ENCODE data around the gene TK2.

The TK2 gene

DNA sequence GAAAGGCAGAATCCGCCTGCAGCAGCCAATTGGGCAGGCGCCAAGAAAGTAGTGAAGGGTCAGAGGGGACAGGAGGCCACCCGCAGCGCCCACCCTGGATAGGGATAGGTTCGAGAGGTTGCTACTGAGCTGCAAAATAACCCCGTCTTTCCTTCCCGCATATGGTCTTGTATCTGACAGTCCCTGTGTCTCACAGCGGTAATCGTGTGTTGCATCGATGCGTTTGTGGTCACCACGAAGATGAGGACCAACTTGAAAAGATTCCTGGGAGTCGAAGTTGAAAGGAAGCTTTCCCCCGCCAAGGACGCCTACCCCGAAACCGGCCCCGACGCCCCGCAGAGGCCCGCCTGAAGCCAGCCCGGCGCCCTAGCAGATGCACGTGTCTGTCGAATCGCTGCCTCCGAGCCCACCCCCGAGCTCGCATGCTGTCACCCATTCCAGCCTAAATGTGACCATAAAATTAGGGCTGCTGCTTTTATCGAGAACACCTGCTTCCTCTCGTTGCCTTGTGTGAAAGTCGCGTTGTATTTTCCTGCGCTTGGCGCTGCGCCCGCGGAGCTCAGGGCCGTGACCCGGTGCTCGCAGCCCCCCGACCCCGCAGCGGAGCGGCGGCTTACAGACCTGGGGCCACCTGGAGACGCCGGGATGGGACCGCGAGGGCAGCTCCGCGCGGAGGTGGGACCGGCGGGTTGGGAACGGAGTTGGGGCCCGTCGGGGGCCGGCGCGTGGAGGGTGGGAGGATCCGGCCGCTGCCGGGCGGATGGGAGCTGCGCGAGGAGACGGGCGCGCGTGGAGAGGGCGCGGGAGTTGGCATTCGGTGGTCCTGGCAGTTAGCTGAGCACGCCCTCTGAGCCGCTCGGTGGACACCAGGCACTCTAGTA, 29.0 kb upstream of the TK2 start, which contains the start of gene CMTM2:
Gene CMTM2 (plus strand): TSS at position 813 of the 881 bp plus-strand sequence. CDS start 145 bp downstream, outside the sequence.
- TF ChIP-seq GLIS3 (CRISPR knock-in tag; IDR thresholded peaks at IDR 0.05), result no peak
- TF ChIP-seq OSR1 (CRISPR knock-in tag; IDR thresholded peaks at IDR 0.05), result no peak

DNA sequence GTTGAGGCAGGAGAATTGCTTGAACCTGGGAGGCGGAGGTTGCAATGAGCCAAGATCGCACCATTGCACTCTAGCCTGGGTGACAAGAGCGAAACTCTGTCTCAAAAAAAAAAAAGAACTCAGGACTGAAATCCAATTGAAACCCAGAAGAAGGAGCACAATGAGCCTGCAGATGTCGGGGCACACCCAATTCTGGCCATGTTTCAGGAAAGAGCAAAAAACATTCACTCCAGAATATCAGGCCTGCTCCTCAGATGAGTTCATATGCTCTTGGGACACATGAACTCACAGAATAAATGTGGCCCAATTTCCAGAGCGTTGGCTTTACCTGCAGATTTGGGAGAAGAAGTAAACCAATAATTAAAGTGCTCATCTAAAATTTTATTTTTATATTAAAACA, 26.4 kb upstream of the TK2 start:
- ATAC-seq, result no peak

More for the DNA sequence above, 29.0 kb upstream of the TK2 start, which contains the start of gene CMTM2:
- ATAC-seq, result no peak

GRCh38 chr16:66575060-66575459, 25.1 kb upstream of the TK2 start:
- no peak for ATAC-seq
- no peak for TF ChIP-seq ESRRG (CRISPR knock-in tag; IDR thresholded peaks at IDR 0.05)
- no peak for TF ChIP-seq ZFP3 (CRISPR knock-in tag; IDR thresholded peaks at IDR 0.05)
- TF ChIP-seq RARB (CRISPR knock-in tag; IDR thresholded peaks at IDR 0.05), result no peak
- TF ChIP-seq ZNF70 (CRISPR knock-in tag; IDR thresholded peaks at IDR 0.05), result no peak
- no peak for TF ChIP-seq ZC3H10 (CRISPR knock-in tag; IDR thresholded peaks at IDR 0.05)
- no peak for TF ChIP-seq ZNF8 (CRISPR knock-in tag; IDR thresholded peaks at IDR 0.05)
- TF ChIP-seq, protein P1, sequence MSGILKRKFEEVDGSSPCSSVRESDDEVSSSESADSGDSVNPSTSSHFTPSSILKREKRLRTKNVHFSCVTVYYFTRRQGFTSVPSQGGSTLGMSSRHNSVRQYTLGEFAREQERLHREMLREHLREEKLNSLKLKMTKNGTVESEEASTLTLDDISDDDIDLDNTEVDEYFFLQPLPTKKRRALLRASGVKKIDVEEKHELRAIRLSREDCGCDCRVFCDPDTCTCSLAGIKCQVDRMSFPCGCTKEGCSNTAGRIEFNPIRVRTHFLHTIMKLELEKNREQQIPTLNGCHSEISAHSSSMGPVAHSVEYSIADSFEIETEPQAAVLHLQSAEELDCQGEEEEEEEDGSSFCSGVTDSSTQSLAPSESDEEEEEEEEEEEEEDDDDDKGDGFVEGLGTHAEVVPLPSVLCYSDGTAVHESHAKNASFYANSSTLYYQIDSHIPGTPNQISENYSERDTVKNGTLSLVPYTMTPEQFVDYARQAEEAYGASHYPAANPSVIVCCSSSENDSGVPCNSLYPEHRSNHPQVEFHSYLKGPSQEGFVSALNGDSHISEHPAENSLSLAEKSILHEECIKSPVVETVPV (CRISPR knock-in tag; IDR thresholded peaks at IDR 0.05), result no peak
- TF ChIP-seq POU6F1 (CRISPR knock-in tag; IDR thresholded peaks at IDR 0.05; ENCODE audit: borderline replicate concordance, low read depth), result no peak
- no peak for TF ChIP-seq CSDC2 (CRISPR knock-in tag; IDR thresholded peaks at IDR 0.05)
- TF ChIP-seq BACH2 (CRISPR knock-in tag; IDR thresholded peaks at IDR 0.05; ENCODE audit: borderline replicate concordance), result no peak
- TF ChIP-seq, protein P2, sequence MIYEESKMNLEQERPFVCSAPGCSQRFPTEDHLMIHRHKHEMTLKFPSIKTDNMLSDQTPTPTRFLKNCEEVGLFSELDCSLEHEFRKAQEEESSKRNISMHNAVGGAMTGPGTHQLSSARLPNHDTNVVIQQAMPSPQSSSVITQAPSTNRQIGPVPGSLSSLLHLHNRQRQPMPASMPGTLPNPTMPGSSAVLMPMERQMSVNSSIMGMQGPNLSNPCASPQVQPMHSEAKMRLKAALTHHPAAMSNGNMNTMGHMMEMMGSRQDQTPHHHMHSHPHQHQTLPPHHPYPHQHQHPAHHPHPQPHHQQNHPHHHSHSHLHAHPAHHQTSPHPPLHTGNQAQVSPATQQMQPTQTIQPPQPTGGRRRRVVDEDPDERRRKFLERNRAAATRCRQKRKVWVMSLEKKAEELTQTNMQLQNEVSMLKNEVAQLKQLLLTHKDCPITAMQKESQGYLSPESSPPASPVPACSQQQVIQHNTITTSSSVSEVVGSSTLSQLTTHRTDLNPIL (CRISPR knock-in tag; IDR thresholded peaks at IDR 0.05; ENCODE audit: low read depth), result no peak
- TF ChIP-seq SNAI2 (CRISPR knock-in tag; IDR thresholded peaks at IDR 0.05), result no peak

More for the DNA sequence above, 26.4 kb upstream of the TK2 start:
- TF ChIP-seq PPARA (CRISPR knock-in tag; IDR thresholded peaks at IDR 0.05; ENCODE audit: borderline replicate concordance), result no peak
- TF ChIP-seq, protein P2 (CRISPR knock-in tag; IDR thresholded peaks at IDR 0.05; ENCODE audit: low read depth), result no peak
- no peak for TF ChIP-seq ZNF8 (CRISPR knock-in tag; IDR thresholded peaks at IDR 0.05)
- no peak for TF ChIP-seq SNAI2 (CRISPR knock-in tag; IDR thresholded peaks at IDR 0.05)
- no peak for TF ChIP-seq BACH2 (CRISPR knock-in tag; IDR thresholded peaks at IDR 0.05; ENCODE audit: borderline replicate concordance)
- TF ChIP-seq OSR1 (CRISPR knock-in tag; IDR thresholded peaks at IDR 0.05), result no peak
- no peak for TF ChIP-seq GLIS3 (CRISPR knock-in tag; IDR thresholded peaks at IDR 0.05)
- TF ChIP-seq, protein P1 (CRISPR knock-in tag; IDR thresholded peaks at IDR 0.05), result no peak
- no peak for TF ChIP-seq PATZ1 (CRISPR knock-in tag; IDR thresholded peaks at IDR 0.05; ENCODE audit: borderline replicate concordance)
- TF ChIP-seq CSDC2 (CRISPR knock-in tag; IDR thresholded peaks at IDR 0.05), result no peak
- TF ChIP-seq TCF4 (CRISPR knock-in tag; IDR thresholded peaks at IDR 0.05; ENCODE audit: borderline replicate concordance), result no peak
- TF ChIP-seq ZNF70 (CRISPR knock-in tag; IDR thresholded peaks at IDR 0.05), result no peak
- TF ChIP-seq TOX (CRISPR knock-in tag; IDR thresholded peaks at IDR 0.05; ENCODE audit: borderline replicate concordance), result no peak
- no peak for TF ChIP-seq POU6F1 (CRISPR knock-in tag; IDR thresholded peaks at IDR 0.05; ENCODE audit: borderline replicate concordance, low read depth)
- no peak for TF ChIP-seq ARNTL (CRISPR knock-in tag; IDR thresholded peaks at IDR 0.05; ENCODE audit: borderline replicate concordance, low read depth)
- TF ChIP-seq ZNF565 (CRISPR knock-in tag; conservative IDR thresholded peaks at IDR 0.05; ENCODE audit: low read depth), result no peak
- no peak for TF ChIP-seq ZFP3 (CRISPR knock-in tag; IDR thresholded peaks at IDR 0.05)
- TF ChIP-seq ZC3H10 (CRISPR knock-in tag; IDR thresholded peaks at IDR 0.05), result no peak
- TF ChIP-seq ESRRG (CRISPR knock-in tag; IDR thresholded peaks at IDR 0.05), result no peak
- no peak for TF ChIP-seq RARB (CRISPR knock-in tag; IDR thresholded peaks at IDR 0.05)

Data from SK-N-SH treated with all-trans-retinoic acid at 6 μM for 48 hours (cell line).